Activated T-cell treated with anti-CD3 and anti-CD28 coated beads for 1 hour (primary cell): ENCODE measurements around the gene MYL12B.
"Not testable (repeated sequence)": the region's sequence is repeated elsewhere in the genome, so short reads cannot be mapped to it uniquely, and the experiment has no call there.

Experiments used
- DNase-seq: peaks from one replicate; pipeline ENCODE4 v3.0.0-alpha.2; 2020; ENCODE audit warnings: low read depth

Gene MYL12B

DNA sequence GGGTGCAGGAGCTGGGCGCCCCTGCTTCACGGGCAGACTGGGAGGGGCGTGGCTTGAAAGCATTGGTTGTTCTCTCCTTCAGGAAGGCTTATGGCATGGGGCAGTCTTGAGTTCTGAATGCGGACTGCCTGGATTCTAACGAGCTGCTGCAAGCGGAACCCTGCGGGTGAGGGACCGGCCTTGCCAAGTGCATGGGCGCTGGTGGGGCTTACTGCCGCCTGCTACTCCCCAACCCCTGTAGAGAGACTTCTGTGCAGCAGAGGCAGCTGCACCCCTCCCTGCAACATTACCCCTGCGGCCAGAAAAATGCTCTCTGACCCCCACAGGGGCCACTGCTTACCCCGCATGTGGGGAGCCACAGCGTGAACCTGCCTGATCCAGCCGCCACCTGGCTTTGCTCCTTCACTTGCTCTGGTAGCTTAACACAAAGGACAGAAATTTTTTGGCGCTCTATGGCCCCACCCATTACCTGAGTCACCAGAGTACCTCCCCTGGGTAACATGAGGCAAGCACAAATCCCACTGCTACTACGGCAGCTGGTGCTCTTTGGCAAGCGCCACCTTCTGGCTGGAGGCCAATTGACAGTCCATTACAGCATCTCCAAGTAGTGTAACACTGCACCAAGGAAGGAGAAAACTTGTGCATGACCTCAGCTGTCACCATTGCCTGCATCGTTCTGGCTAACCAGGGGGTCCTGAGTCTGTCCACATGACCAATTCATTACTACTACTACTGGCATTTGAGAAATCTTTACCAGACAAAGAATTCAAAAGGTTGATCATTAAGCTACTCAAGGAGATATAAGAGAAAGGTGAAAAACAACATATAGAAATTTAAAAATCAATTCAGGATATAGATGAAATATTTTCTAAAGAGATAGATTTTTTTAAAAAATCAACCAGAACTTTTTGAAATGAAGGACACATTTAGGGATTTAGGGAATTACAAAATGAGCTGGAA is 35.4 kb downstream of the MYL12B start:
- peak; percentile 90 for DNase-seq

DNA sequence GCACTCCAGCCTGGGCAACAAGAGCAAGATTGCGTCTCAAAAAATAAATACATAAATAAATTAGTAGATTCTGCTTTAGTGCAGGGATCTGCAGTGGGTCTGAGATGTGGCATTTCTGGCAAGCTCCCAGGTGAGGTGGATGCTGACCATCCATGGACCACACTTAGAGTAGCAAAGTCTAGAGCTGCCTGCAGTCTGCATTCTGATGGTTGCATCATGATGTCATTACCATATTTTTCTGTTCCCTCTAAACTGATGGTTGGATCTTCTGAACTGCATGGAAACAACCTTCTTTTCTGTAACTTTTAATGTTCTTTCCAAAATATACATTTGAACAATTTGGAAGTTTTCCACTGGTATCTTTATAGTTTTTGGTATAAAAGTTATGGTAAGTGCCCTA is 42.9 kb downstream of the MYL12B start:
- no peak for DNase-seq

DNA sequence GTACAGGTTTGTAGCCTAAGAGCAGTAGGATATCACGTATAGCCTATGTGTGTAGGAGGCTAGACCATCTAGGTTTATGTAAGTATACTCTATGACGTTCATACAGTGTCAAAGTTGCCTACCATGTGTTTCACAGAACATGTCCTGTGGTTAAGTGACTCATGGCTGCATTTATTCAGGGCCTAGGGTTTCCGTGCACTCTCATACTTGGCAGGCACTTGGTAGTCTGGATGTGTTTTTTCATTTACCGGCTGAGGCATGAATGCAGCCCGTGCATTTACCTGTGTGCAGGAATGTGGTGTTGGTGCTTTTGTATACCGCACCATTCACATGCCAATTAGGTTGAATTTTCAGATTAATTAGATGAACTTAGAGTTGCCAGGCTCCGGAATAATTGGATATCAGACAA is 43.4 kb downstream of the MYL12B start:
- no peak for DNase-seq

DNA sequence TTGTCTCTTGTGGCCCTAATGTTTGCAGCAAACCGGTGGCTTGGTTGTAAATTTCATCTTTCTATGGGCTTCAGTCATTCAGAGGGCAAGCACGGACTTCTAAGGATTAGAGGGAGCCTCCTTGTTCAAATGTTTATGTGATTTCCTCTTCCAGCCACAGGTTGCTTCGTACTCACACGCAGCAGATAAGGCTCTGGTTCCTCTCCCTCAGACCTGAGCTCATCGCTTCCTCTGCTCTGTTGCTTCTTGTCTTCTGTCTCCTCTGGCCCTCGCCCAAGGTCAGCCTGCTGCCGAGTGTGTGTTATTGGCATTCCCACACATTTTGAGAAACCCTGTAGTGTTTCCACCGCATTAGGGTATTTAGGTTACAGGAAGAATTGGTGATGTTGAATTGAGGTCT is 44.0 kb downstream of the MYL12B start:
- DNase-seq = no peak

DNA sequence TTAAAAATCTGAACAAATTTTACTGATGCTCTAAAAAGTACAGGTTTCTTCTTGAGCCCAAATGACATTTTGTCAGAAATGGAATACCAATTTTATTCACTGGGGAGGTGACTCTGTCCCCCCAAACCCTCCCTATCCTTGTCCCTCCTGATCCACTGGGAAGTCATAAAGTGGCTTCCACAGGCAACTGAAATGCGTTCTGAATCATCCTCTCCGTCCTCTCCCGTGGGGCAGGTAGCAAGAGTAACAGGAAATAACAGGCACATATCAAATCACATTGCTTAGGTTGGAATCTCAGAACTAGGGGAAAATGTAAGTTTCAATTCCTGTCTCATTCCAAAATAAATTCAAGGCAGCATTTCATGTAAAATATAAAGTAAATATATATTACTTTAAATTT is 44.5 kb downstream of the MYL12B start:
- no peak for DNase-seq

DNA sequence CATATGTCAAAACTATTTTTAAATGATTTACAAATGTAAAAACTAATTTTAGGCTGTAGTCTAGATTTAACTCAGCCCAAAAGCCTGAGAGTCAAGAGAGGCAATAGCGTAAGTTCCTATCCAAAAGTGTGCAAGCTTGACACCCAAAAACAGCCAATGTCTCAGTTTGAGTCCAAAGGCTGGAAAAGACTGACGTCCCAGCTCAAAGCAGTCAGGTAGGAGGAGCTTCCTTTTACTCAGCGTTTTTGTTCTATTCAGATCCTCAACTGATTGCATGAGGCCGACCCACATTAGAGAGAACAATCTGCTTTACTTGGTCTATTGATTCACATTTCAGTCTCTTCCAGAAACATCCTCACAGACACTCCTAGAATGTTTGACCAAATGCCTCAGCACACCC is 51.8 kb downstream of the MYL12B start:
- no peak for DNase-seq

DNA sequence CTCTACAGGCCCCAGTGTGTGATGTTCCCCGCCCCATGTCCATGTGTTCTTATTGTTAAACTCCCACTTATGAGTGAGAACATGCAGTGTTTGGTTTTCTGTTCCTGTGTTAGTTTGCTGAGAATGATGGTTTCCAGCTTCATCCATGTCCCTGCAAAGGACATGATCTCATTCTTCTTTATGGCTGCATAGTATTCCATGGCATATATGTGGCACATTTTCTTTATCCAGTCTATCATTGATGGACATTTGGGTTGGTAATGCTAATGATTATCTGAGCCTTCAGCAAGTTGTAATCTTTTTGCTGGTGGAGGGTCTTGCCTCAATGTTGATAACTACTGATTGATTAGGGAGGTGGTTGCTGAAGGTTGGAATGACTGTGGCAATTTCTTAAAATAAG is 53.4 kb downstream of the MYL12B start:
- DNase-seq = not testable (repeated sequence)

DNA sequence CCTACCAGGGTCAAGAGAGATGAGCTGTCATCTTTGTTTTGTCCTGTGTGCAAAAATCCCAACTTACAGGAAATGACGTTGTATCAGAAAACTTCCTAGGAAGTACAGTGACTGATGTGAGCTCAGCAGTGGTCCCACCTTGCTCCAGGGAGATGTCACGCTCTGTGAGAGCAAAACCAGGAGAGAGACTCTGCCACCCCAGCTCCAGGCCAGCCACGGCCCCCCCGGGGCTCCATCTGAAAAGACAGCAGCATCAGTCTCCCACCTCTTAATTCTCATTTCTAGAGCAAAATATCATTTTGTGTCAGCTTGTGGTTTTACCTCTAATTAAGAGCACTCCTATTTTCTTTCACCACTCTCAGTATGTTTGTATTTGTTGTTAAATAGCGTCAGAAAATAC is 57.5 kb downstream of the MYL12B start:
- DNase-seq = no peak

DNA sequence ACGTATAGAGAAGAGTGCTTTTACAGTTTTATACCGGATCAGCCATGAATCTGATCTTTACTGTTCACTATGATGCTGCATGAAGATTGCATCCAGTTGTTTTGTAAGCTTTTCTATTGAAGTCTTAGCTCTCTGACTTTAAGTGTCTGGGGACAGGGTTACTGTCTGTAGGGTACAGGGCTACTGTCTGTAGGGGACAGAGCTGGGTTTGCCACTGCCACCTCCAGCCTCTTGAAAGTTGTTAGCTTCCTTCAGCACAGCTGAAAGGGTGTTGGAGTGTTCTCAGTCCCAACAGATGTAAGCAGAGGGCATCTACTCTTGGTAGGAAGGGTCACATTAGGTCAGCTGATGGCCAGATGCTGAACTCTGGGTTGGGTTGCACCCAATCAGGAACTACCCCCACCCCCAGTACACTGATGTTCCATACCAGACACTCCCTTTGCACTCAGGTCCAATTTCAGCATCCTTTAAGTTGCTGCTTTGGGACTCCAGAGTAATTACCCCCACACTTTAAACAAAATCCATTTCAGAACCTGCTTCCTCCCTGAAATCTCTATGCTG is 58.0 kb downstream of the MYL12B start:
- DNase-seq = no peak

DNA sequence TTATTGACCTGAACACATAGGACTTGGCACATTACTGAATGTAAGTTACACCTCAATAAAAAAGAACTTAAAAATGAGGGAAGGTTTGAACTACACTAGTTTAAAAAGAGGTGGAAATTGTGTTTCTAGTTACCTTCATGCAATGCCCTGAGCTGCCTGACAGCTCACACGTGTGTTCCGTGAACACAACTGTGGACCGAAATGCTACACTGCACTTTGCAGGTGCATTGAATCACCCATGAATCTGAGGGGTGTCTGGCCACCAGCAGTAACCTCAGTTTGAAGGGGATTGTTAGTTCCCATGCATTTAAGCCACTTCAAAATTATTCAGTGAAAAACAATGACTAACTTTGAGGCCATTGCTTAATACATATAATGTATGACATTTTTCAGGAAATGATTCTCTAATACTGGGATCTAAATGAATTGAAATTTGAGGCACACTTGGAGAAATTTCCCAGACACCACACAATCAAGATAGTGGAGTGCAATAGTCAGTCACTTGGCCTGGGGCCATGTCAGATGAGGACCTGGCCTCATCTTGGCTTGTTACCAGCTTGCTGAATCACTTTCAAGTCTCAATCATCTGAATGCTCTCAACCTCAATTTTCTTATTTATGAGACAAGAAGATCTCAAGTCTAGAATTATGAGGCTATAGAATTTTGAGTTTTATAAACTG is 59.3 kb downstream of the MYL12B start:
- DNase-seq = no peak

DNA sequence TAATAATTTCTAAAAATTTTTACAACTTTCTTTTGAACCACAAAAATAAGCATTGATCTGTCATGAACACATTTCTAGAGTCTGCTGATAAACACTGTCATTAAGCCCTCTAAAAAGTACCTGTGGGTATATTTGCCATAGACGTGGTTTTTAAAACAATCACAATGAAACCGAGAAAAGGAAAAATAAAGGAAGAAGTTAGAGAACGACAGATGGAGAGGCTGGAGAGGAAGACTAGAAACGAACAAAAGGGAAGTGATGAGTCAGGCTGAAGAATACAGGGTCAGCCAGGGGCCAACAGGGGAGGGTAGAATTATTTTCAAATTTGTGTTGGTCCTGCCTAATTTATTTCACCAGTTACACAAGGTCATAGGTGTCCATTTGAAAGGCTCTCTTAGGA is 62.0 kb downstream of the MYL12B start:
- no peak for DNase-seq
